ENCODE results near the gene TMEM192.
"Not testable (repeated sequence)": the region's sequence is repeated elsewhere in the genome, so short reads cannot be mapped to it uniquely, and the experiment has no call there.

The TMEM192 gene

DNA sequence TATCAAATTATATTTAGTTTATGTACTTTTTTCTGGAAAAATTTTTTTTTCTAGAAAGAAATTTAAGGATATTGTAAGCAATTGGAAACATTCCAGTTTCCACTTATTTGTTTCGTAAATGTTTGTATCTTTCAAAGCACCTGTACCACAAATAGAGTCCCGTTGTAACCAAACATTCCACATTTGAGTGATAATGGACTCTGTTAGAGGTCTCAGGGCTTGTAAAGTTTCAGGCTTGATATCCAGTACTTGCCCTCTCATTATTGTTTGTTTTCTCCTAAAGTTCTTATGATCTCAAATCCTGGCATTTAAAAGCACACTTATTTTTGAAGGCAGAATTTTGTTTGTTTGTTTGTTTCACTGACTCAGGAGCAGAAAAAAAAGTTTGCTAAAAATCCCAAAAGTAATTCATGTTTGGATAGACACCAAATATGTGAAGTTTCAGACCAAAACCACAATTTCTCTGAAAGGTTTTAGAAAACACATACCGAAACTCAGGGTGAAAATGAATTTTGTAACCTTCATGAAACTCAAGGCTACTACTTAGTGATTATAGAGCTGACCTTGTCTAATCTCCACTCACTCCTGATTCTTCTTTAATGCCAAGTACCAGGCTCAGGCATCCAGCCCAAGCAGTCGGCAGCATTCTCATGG, 5.7 kb upstream of the TMEM192 start:
- no peaks in the 10 kb centered on the region for H3K36me3 Mint-ChIP-seq
- H3K27me3 Mint-ChIP-seq, result peaks cover 1% of the 10 kb centered on the region
- no peak overlapping the region for H3K27ac Mint-ChIP-seq
- no peaks in the 10 kb centered on the region for H3K9me3 Mint-ChIP-seq (ENCODE audit: low read depth)
- no peak overlapping the region for H3K4me3 Mint-ChIP-seq
- H3K4me1 Mint-ChIP-seq (ENCODE audit: low read depth), result peaks cover under 1% of the 10 kb centered on the region

DNA sequence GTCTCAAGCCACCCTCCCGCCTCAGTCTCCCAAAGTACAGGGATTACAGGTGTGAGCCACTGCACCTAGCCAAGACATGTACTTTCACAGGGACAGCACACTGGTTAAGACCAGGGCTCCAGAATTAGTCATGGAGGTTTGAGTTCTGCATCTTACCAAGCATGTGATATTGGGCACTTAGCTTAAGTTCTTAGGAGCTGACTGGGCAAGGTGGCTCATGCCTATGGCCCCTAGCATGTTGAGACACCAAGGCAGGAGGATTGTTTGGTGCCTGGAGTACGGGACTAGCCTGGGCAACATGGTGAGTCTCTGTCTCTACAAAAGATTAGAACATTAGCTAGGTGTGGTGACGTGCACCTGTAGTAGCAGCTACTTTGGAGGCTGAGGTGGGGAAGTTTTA, 2.6 kb upstream of the TMEM192 start:
- Mint-ChIP-seq H3K36me3 (no peaks in the 10 kb centered on the region), H3K9me3 (ENCODE audit: low read depth) (no peaks in the 10 kb centered on the region), H3K27ac (no peak overlapping the region), H3K4me3 (no peak overlapping the region), H3K4me1 (ENCODE audit: low read depth) (peaks cover 13% of the 10 kb centered on the region), H3K27me3 (no peaks in the 10 kb centered on the region)

DNA sequence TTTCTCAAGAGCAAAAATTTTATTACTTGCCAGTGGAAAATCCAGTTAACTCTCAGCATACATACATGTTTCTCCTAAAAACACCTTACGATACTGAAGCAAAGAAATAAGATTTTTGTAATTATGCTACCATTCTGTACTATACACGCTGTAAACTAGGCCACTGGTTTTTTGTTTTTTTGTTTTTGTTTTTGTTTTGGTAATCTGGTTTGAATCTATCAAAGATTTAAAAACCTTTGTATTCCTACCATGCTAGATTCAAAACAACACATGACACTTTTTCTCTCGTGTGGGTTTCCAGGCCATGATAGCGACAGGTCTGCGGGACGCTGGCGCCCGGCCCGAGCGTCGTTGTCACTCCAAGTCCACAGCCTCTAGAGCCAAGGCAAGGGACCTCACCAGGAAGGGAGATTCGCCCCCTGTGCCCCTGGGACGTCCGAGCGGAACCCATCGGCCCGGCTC, 723 bp downstream of the TMEM192 start:
- H3K27ac Mint-ChIP-seq, result peak overlapping the region; percentile 94
- H3K4me3 Mint-ChIP-seq, result peak overlapping the region; percentile 96
- peaks cover 19% of the 10 kb centered on the region for H3K4me1 Mint-ChIP-seq (ENCODE audit: low read depth)
- H3K9me3 Mint-ChIP-seq (ENCODE audit: low read depth), result no peaks in the 10 kb centered on the region
- no peaks in the 10 kb centered on the region for H3K27me3 Mint-ChIP-seq
- peaks cover 4% of the 10 kb centered on the region for H3K36me3 Mint-ChIP-seq

DNA sequence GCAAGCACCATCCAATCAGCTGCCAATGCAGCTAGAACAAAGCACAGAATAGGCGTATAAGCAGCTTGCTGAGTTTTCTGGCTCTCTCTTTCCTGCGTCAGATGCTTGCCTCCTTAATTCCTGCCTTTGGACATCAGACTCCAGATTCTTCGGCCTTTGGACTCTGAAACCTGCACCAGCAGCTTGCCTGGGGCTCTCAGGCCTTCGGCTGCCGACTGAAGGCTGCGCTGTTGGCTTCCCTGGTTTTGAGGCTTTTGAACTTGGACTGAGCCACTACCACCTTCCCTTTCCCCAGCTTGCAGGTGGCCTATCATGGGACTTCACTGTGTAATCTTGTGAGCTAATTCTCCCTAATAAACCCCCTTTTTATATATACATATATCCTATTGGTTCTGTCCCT, 6.1 kb downstream of the TMEM192 start:
- H3K4me3 Mint-ChIP-seq, result no peak overlapping the region

DNA sequence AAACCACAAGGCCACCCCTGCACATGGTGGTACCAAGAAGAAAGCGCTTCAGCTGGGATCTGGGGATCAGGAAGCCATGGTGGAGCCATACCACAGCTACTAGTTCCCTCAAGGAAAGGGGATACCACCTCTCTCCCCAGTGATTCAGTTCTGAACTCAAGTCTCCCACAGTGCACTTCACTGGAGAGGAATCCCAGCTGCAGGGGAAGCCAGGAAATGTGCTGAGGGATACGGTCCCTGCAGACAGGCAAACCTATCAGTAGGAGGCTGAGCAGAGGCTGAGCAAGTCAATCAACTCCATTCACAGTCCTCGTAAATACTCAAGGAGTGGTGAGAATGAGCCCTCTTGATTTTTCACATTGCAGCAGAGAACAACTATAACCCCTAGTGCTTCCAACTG, 11.0 kb downstream of the TMEM192 start:
- no peak overlapping the region for H3K27ac Mint-ChIP-seq
- H3K27me3 Mint-ChIP-seq, result no peaks in the 10 kb centered on the region
- H3K36me3 Mint-ChIP-seq, result peaks cover 3% of the 10 kb centered on the region
- no peaks in the 10 kb centered on the region for H3K9me3 Mint-ChIP-seq (ENCODE audit: low read depth)
- no peak overlapping the region for H3K4me3 Mint-ChIP-seq
- H3K4me1 Mint-ChIP-seq (ENCODE audit: low read depth), result no peaks in the 10 kb centered on the region

More for the DNA sequence above, 6.1 kb downstream of the TMEM192 start:
- H3K27me3 Mint-ChIP-seq, result no peaks in the 10 kb centered on the region
- peaks cover 9% of the 10 kb centered on the region for H3K4me1 Mint-ChIP-seq (ENCODE audit: low read depth)
- no peaks in the 10 kb centered on the region for H3K9me3 Mint-ChIP-seq (ENCODE audit: low read depth)
- peaks cover 7% of the 10 kb centered on the region for H3K36me3 Mint-ChIP-seq
- no peak overlapping the region for H3K27ac Mint-ChIP-seq

DNA sequence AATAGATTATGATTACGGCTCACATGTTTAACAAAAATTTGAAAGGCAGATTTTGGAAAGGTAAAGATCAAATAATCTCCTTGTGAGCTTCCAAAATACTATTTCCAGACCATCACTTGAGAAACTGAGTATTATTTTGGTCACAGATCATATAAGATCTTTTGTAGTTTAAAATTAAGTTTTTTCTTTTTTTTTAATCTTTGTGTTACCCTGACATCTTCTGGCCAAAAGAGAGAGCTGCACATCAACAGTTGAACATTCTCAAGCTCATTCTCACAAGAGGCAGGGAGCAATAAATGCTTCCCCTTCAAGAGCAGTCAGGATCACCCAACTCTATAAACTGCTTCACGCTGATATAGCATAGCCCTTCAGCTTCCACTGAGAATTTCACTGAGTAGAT, 15.9 kb downstream of the TMEM192 start:
- Mint-ChIP-seq H3K27me3 (no peaks in the 10 kb centered on the region), H3K9me3 (ENCODE audit: low read depth) (no peaks in the 10 kb centered on the region), H3K4me3 (no peak overlapping the region), H3K27ac (no peak overlapping the region), H3K36me3 (no peaks in the 10 kb centered on the region), H3K4me1 (ENCODE audit: low read depth) (no peaks in the 10 kb centered on the region)

DNA sequence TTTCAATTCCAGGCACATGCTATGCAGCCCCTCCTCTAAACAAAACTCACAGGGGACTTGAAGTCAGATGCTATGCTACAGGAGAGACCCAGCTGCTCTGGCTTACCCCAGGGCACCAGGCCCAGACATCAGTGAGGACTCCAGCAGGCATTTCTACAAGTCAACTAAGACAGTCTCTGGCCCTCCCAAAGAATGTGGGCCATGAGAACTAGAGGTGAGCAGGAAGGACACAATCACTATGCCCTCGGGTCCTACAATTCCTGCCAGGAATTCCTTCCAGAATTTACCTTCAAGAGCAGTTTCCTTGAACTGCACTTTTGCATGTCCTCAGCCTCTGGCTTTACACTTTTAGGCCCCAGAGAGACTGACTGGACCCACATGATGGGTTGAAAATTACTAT, 17.4 kb downstream of the TMEM192 start:
- Mint-ChIP-seq H3K9me3 (ENCODE audit: low read depth) (no peaks in the 10 kb centered on the region), H3K4me1 (ENCODE audit: low read depth) (no peaks in the 10 kb centered on the region), H3K27ac (no peak overlapping the region), H3K36me3 (no peaks in the 10 kb centered on the region), H3K4me3 (no peak overlapping the region), H3K27me3 (no peaks in the 10 kb centered on the region)

DNA sequence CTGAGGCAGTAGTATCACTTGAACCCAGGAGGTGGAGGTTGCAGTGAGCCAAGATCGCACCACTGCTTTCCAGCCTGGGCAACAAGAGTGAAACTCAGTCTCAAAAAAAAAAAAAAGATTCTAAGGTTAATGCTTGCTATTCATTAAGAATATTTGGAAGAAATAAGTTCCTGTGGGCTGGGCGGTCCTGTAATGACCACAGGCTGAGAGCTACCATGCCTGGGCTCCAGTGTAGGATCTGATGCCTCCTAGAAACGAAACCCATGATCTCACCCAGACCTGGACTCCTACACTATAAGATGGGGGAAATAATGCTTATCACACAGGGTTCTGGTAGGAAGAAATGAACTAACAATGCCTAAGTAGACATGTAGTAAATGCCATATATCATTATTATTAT, 17.8 kb downstream of the TMEM192 start:
- Mint-ChIP-seq H3K4me1 (ENCODE audit: low read depth) (no peaks in the 10 kb centered on the region), H3K27me3 (no peaks in the 10 kb centered on the region), H3K4me3 (no peak overlapping the region), H3K27ac (no peak overlapping the region), H3K36me3 (no peaks in the 10 kb centered on the region), H3K9me3 (ENCODE audit: low read depth) (no peaks in the 10 kb centered on the region)

DNA sequence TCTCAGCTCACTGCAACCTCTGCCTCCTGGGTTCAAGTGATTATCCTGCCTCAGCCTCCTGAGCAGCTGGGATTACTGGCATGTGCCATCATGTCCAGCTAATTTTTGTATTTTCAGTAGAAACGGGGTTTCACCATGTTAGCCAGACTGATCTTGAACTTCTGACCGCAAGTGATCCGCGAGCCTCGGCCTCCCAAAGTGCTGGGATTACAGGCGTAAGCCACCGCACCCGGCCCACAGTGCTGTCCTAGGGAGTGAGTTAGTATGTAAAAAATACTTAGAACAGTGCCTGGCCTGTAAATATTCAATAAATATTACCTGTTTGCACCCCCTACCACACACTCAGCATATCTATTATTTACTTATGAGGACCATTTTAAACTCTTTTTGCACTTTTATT, 20.5 kb downstream of the TMEM192 start:
- H3K4me3 Mint-ChIP-seq; H3K27ac Mint-ChIP-seq; H3K27me3 Mint-ChIP-seq; H3K9me3 Mint-ChIP-seq (ENCODE audit: low read depth); H3K36me3 Mint-ChIP-seq; H3K4me1 Mint-ChIP-seq (ENCODE audit: low read depth): not testable (repeated sequence)

DNA sequence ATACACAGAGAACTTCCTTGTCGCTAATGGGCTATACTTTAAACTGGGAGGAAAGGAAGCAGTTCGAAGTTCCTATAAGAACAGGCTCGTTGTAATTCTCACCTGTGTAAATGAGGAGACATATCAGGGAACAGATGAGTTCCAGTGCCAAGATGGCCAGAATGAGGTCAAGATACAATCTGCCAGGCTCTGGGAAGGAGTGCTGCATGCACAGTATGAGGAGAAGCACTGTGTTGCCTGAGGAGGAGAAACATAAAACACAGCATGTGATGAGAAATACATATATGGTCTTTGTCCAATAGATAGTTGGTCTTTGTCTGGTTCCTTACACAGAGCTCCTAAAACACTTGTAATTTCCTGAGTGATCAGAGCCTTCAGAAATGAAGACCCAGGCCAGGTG, 24.3 kb downstream of the TMEM192 start:
- Mint-ChIP-seq H3K36me3 (peaks cover 16% of the 10 kb centered on the region), H3K27me3 (no peaks in the 10 kb centered on the region), H3K4me3 (no peak overlapping the region), H3K4me1 (ENCODE audit: low read depth) (no peaks in the 10 kb centered on the region), H3K9me3 (ENCODE audit: low read depth) (no peaks in the 10 kb centered on the region), H3K27ac (no peak overlapping the region)

DNA sequence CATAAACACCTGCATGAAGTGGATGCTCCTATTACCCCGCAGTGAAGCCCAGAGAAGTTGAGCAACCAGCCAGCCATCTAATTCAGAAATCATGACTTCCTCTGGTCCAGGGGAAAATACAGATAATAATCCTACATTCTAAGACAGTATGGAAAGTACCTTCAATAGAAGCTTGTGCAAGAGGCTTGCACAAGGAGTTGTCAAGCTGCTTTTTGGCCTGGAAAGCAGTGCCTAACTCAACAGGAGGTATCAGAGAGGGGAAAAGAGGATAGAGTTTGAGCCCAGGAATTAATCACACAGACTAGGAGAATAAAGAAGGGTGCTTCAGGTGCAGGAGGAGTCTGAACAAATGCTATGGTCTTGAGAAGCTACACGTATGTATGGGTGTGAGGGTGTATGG, 26.7 kb downstream of the TMEM192 start:
- Mint-ChIP-seq H3K4me1 (ENCODE audit: low read depth) (no peaks in the 10 kb centered on the region), H3K27me3 (no peaks in the 10 kb centered on the region), H3K27ac (no peak overlapping the region), H3K4me3 (no peak overlapping the region), H3K9me3 (ENCODE audit: low read depth) (no peaks in the 10 kb centered on the region), H3K36me3 (peaks cover 16% of the 10 kb centered on the region)

DNA sequence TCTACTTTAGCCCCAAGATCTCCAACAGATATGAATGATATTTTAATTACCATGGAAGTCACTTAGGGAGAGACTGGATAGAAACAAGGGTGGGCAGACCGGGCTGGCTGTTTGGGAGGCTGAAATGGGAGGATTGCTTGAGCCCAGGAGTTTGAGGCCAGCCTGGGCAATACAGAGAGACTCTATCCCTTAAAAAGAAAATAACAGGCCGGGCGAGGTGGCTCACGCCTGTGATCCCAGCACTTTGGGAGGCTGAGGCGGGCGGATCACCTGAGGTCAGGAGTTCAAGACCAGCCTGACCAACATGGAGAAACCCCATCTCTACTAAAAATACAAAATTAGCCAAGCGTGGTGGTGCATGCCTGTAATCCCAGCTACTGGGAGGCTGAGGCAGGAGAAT, 27.9 kb downstream of the TMEM192 start:
- H3K4me3 Mint-ChIP-seq; H3K4me1 Mint-ChIP-seq (ENCODE audit: low read depth); H3K9me3 Mint-ChIP-seq (ENCODE audit: low read depth): not testable (repeated sequence)

DNA sequence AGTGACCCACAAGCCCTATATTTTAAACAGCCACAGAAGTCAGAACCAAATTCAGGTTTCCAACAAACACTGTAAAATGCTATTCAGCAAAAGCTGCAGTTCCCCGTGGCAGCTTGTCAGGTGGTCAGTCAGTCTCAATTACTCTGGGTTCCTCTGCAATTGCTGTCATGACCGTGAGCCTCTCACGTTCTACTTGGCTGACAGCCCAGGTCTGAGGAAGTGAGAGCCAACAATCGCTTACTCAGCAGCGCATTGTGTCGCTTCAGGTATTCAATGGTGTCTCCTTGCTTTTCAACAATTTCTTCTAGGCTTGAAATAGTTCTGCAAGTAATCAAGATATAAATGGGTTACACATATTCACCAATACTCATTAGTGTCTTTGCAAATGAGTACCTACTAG, 33.2 kb downstream of the TMEM192 start:
- H3K9me3 Mint-ChIP-seq (ENCODE audit: low read depth), result no peaks in the 10 kb centered on the region

More for the DNA sequence above, 27.9 kb downstream of the TMEM192 start:
- peaks cover 19% of the 10 kb centered on the region for H3K36me3 Mint-ChIP-seq
- H3K27ac Mint-ChIP-seq, H3K27me3 Mint-ChIP-seq: not testable (repeated sequence)

DNA sequence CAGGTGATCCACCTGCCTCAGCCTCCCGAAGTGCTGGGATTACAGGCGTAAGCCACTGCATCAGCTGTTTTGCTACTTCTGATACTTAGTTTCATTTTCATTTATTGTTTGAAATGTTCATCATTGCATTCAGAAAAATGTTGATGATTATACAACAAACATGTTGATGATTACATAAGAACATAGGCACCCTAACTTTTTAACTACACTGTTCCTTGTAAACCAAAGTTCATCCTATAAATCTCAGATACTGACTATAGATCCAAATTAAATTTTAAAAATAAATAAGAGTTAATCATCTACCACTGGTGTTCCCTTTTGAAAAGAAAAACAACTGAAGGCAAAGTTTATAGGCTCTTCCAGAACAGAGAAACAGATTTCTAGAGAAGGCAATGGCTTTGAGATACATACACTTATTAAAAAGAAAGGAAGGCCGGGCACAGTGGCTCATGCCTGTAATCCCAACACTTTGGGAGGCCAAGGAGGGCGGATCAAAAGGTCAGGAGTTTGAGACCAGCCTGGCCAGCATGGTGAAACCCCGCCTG, 35.6 kb downstream of the TMEM192 start:
- no peaks in the 10 kb centered on the region for H3K4me1 Mint-ChIP-seq (ENCODE audit: low read depth)
- H3K9me3 Mint-ChIP-seq (ENCODE audit: low read depth), result no peaks in the 10 kb centered on the region
- no peaks in the 10 kb centered on the region for H3K27me3 Mint-ChIP-seq
- H3K4me3 Mint-ChIP-seq, result no peak overlapping the region
- no peak overlapping the region for H3K27ac Mint-ChIP-seq
- H3K36me3 Mint-ChIP-seq, result peaks cover 10% of the 10 kb centered on the region

More for the DNA sequence above, 33.2 kb downstream of the TMEM192 start:
- H3K27me3 Mint-ChIP-seq, result no peaks in the 10 kb centered on the region
- H3K27ac Mint-ChIP-seq, result no peak overlapping the region
- H3K36me3 Mint-ChIP-seq, result peaks cover 9% of the 10 kb centered on the region
- H3K4me1 Mint-ChIP-seq (ENCODE audit: low read depth), result no peaks in the 10 kb centered on the region
- H3K4me3 Mint-ChIP-seq, result no peak overlapping the region

DNA sequence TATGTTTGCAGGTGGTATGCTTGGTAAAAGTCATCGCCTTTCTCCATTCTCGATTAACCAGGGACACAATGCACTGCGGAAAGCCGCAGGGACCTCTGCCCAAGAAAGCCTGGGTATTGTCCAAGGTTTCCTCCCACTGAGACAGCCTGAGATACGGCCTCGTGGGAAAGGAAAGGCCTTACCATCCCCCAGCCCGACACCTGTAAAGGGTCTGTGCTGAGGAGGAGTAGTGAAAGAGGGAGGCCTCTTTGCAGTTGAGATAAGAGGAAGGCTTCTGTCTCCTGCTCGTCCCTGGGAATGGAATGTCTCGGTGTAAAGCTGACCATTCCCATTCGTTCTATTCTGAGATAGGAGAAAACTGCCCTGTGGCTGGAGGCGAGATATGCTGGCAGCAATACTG, 39.3 kb downstream of the TMEM192 start:
- not testable (repeated sequence) for H3K27me3 Mint-ChIP-seq

DNA sequence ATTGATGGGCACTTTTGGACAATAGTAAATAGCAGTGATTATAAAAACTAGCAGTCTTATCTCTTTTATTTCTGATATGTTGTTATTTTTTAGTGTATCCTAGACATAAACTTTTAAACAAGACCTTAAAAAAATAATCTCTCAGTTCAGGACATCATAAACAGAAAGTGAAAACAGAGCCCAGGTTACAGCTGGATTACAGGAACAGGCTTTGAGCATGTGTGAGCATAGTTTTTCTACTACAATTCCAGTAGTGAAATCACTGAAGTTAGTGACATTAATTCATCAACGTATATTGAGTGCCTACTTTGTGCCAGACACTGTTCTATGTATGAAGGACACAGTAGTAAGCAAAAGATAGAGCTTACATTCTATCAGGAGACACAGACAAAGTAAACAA, 42.1 kb downstream of the TMEM192 start:
- peaks cover 2% of the 10 kb centered on the region for H3K36me3 Mint-ChIP-seq
- H3K27ac Mint-ChIP-seq, result no peak overlapping the region
- H3K27me3 Mint-ChIP-seq, result no peaks in the 10 kb centered on the region
- H3K4me1 Mint-ChIP-seq (ENCODE audit: low read depth), result no peaks in the 10 kb centered on the region
- no peaks in the 10 kb centered on the region for H3K9me3 Mint-ChIP-seq (ENCODE audit: low read depth)
- no peak overlapping the region for H3K4me3 Mint-ChIP-seq

More for the DNA sequence above, 39.3 kb downstream of the TMEM192 start:
- H3K36me3 Mint-ChIP-seq; H3K4me1 Mint-ChIP-seq (ENCODE audit: low read depth); H3K4me3 Mint-ChIP-seq; H3K9me3 Mint-ChIP-seq (ENCODE audit: low read depth); H3K27ac Mint-ChIP-seq: not testable (repeated sequence)
